Lower leg skin (tissue), 3 donors: ENCODE measurements around the gene HS6ST3.

ENCODE experiments used
- POLR2A ChIP-seq, 2 donors: fragments of 450-650 bp; IDR thresholded peaks; one replicate each; pipeline ENCODE4 v1.6.1; 2016 to 2017; ENCODE audit warnings: antibody characterized with exemption in 2 of 2, mild to moderate bottlenecking in 1 of 2, moderate library complexity in 1 of 2
- TF ChIP-seq, protein P1 (sequence below), 3 donors: fragments of 450-650 bp; IDR thresholded peaks; one replicate each; pipeline ENCODE4 v1.5.1; 2016; ENCODE audit warnings: antibody characterized with exemption in 3 of 3, mild to moderate bottlenecking in 3 of 3, moderate library complexity in 2 of 3

DNA sequence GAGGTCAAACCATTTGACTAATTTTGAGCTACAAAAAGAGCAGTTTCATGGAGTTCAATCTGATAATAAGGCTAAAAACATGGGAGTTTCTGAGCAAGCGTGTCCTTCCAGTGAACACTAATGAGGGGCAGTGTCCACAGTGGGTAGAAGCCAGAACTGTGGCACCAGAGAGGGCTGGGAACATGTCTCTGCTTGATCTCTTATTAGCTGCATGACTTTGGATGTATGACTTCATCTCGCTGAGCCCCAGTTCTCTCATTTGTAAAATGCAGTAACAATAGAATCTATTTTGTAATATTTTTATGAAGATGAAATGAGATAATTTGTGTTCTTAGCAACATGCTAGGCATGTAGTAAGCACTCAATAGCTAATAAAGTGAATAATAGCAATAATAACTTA lies 69.8 kb downstream of the HS6ST3 start:
- TF ChIP-seq, protein P1, sequence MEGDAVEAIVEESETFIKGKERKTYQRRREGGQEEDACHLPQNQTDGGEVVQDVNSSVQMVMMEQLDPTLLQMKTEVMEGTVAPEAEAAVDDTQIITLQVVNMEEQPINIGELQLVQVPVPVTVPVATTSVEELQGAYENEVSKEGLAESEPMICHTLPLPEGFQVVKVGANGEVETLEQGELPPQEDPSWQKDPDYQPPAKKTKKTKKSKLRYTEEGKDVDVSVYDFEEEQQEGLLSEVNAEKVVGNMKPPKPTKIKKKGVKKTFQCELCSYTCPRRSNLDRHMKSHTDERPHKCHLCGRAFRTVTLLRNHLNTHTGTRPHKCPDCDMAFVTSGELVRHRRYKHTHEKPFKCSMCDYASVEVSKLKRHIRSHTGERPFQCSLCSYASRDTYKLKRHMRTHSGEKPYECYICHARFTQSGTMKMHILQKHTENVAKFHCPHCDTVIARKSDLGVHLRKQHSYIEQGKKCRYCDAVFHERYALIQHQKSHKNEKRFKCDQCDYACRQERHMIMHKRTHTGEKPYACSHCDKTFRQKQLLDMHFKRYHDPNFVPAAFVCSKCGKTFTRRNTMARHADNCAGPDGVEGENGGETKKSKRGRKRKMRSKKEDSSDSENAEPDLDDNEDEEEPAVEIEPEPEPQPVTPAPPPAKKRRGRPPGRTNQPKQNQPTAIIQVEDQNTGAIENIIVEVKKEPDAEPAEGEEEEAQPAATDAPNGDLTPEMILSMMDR (IDR thresholded peaks at IDR 0.05): no peak
- no peak for TF ChIP-seq POLR2A (IDR thresholded peaks at IDR 0.05)
